Natural killer cell (primary cell): ENCODE measurements around the gene CTAG2. TPM values are rescaled to one million over a fixed set of nuclear protein-coding genes. Genes with fewer than 3 reads are reported as not detected.
"Not testable (repeated sequence)": the region's sequence is repeated elsewhere in the genome, so short reads cannot be mapped to it uniquely, and the experiment has no call there.

ENCODE experiments used
- ATAC-seq, 3 donors: fragments of 150-1000 bp in 2 of 3; fragments of 200-7000 bp in 1 of 3; cut with Tn5 transposase; 1 replicate in 1 of 3; 2 replicates in 2 of 3; pipeline ENCODE4 v1.10.0; 2021; ENCODE audit warnings: mild to moderate bottlenecking in 2 of 3, moderate library complexity in 2 of 3
- DNase-seq, 2 donors: peaks; one replicate each; pipeline versions ENCODE4 v3.0.0 to v3.0.0-alpha.2; 2013 to 2021; ENCODE audit warnings: mixed read lengths in 1 of 2
- H3K27ac ChIP-seq: one replicate; pipeline ENCODE4 v1.5.1; 2013; ENCODE audit warnings: mild to moderate bottlenecking, low read length
- H3K27me3 ChIP-seq: one replicate; pipeline ENCODE4 v1.6.1; 2013; ENCODE audit warnings: low read length; ENCODE audit not compliant: control insufficient read depth, insufficient read depth
- H3K36me3 ChIP-seq: one replicate; pipeline ENCODE4 v1.6.1; 2013; ENCODE audit warnings: low read length; ENCODE audit not compliant: control insufficient read depth, insufficient read depth
- H3K4me1 ChIP-seq: one replicate; pipeline ENCODE4 v1.6.1; 2013; ENCODE audit warnings: low read length; ENCODE audit not compliant: control insufficient read depth, insufficient read depth
- H3K4me3 ChIP-seq: one replicate; pipeline ENCODE4 v1.5.1; 2013; ENCODE audit warnings: low read length
- H3K9me3 ChIP-seq: one replicate; pipeline ENCODE4 v1.6.1; 2013; ENCODE audit warnings: low read length; ENCODE audit not compliant: control insufficient read depth, insufficient read depth
- H3K27ac Mint-ChIP-seq, 2 donors: one replicate each; pipeline ENCODE4 v1.8.0; 2022; ENCODE audit warnings: mild to moderate bottlenecking in 2 of 2, mixed read lengths in 2 of 2, moderate library complexity in 1 of 2
- H3K27me3 Mint-ChIP-seq, 2 donors: one replicate each; pipeline ENCODE4 v1.8.0; 2022; ENCODE audit warnings: low read depth in 2 of 2, mixed read lengths in 2 of 2
- H3K36me3 Mint-ChIP-seq: one replicate; pipeline ENCODE4 v1.8.0; 2022; ENCODE audit warnings: mixed read lengths
- H3K4me1 Mint-ChIP-seq, 2 donors: one replicate each; pipeline ENCODE4 v1.8.0; 2022; ENCODE audit warnings: mixed read lengths in 2 of 2
- H3K4me3 Mint-ChIP-seq: one replicate; pipeline ENCODE4 v1.8.0; 2022; ENCODE audit warnings: mild to moderate bottlenecking, moderate library complexity, mixed read lengths
- H3K9me3 Mint-ChIP-seq, 2 donors: one replicate each; pipeline ENCODE4 v1.8.0; 2022; ENCODE audit warnings: mixed read lengths in 2 of 2
- WGBS: methylation state at CpG from one replicate; pipeline ENCODE4 v1.1.7; 2013; ENCODE audit warnings: missing lambda C conversion rate; ENCODE audit not compliant: insufficient coverage; 5-methylcytosine and 5-hydroxymethylcytosine counted together
- intact Hi-C: fragments of 100-400 bp; cut with micrococcal nuclease; formaldehyde crosslinking; loops from one replicate; pipeline ENCODE4 v1.14.2; 2022
- total RNA-seq, 4 donors: library from RNA; stranded (reverse); fragments of 120-200 nt in 1 of 4; gene quantifications; one replicate each; pipeline versions ENCODE4 v1.2.3 to v1.2.4, GENCODE V29; 2013 to 2022
- TF ChIP-seq, protein P1 (sequence below): fragments of 200-600 bp; IDR thresholded peaks from one replicate; pipeline ENCODE4 v1.8.0; 2022; ENCODE audit warnings: antibody characterized with exemption

CTAG2 gene
- total RNA-seq, 3 donors from 2014 or later (not counting 1 experiment from before 2014, with no cell fraction given) = not detected

DNA sequence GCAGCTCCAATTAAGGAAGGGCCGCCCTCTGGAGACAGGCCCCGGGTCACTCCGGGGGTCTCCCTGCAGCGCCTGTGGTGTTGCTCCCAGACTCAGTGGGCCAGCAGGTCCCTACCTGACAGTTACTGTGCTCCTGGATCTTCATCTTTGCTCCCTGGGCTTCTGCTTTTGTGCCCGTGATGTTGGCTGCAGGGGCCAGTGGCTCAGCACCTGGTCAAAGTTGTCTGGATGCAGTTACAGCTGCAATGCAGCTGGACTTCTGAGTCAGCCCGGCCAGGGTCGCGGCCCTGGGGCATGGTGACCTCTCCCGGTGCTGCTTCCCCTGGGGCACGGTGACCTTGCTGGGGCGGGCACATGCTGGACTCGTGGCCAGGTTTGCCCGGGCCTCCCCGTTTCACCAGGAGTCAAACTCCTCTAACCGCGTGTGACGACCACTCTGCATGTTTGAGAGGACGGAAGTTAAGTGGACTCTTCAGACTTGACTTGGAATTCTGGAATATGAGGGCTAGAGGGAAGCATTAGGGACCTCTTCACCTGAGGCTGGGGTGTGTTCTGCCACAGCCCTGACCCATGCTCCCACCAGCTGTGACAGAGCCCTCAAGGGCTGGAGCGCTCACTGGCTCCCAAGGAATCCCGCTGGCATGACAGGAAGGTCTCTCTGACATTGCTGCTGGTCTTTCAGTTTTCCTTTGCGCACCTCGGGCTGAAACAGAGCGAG is 3.7 kb downstream of the CTAG2 start:
- 82% methylated on average over 23 of the region's 23 CpGs for WGBS
- no peaks in the 10 kb centered on the region for H3K27me3 ChIP-seq
- Mint-ChIP-seq H3K9me3 (no peaks in the 10 kb centered on the region), H3K27ac (no peak overlapping the region), H3K4me3 (no peak overlapping the region), H3K27me3 (no peaks in the 10 kb centered on the region), H3K36me3 (no peaks in the 10 kb centered on the region), H3K4me1 (peaks cover 3 to 5% of the 10 kb centered on the region in 2 donors)
- ATAC-seq = no peak
- H3K36me3 ChIP-seq = no peaks in the 10 kb centered on the region
- TF ChIP-seq, protein P1, sequence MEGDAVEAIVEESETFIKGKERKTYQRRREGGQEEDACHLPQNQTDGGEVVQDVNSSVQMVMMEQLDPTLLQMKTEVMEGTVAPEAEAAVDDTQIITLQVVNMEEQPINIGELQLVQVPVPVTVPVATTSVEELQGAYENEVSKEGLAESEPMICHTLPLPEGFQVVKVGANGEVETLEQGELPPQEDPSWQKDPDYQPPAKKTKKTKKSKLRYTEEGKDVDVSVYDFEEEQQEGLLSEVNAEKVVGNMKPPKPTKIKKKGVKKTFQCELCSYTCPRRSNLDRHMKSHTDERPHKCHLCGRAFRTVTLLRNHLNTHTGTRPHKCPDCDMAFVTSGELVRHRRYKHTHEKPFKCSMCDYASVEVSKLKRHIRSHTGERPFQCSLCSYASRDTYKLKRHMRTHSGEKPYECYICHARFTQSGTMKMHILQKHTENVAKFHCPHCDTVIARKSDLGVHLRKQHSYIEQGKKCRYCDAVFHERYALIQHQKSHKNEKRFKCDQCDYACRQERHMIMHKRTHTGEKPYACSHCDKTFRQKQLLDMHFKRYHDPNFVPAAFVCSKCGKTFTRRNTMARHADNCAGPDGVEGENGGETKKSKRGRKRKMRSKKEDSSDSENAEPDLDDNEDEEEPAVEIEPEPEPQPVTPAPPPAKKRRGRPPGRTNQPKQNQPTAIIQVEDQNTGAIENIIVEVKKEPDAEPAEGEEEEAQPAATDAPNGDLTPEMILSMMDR = no peak
- DNase-seq = no peak
- no peak overlapping the region for H3K27ac ChIP-seq
- H3K4me3 ChIP-seq = no peak overlapping the region
- H3K4me1 ChIP-seq = no peaks in the 10 kb centered on the region
- no peaks in the 10 kb centered on the region for H3K9me3 ChIP-seq
- intact Hi-C loops = no loop called here

GRCh38 chrX:154648931-154649330 is 4.4 kb downstream of the CTAG2 start:
- no peaks in the 10 kb centered on the region for H3K9me3 Mint-ChIP-seq
- DNase-seq (no peak), ATAC-seq (no peak)
- Histone ChIP-seq H3K27ac (no peak overlapping the region), H3K4me1 (no peaks in the 10 kb centered on the region), H3K9me3 (no peaks in the 10 kb centered on the region), H3K4me3 (no peak overlapping the region), H3K27me3 (no peaks in the 10 kb centered on the region), H3K36me3 (no peaks in the 10 kb centered on the region)
- no peaks in the 10 kb centered on the region for H3K4me1 Mint-ChIP-seq
- intact Hi-C loops = no loop called here
- H3K27ac Mint-ChIP-seq = no peak overlapping the region
- TF ChIP-seq, protein P1 = no peak
- H3K4me3 Mint-ChIP-seq = no peak overlapping the region
- H3K27me3 Mint-ChIP-seq = no peaks in the 10 kb centered on the region
- no peaks in the 10 kb centered on the region for H3K36me3 Mint-ChIP-seq
- 89% methylated on average over 8 of the region's 15 CpGs for WGBS

DNA sequence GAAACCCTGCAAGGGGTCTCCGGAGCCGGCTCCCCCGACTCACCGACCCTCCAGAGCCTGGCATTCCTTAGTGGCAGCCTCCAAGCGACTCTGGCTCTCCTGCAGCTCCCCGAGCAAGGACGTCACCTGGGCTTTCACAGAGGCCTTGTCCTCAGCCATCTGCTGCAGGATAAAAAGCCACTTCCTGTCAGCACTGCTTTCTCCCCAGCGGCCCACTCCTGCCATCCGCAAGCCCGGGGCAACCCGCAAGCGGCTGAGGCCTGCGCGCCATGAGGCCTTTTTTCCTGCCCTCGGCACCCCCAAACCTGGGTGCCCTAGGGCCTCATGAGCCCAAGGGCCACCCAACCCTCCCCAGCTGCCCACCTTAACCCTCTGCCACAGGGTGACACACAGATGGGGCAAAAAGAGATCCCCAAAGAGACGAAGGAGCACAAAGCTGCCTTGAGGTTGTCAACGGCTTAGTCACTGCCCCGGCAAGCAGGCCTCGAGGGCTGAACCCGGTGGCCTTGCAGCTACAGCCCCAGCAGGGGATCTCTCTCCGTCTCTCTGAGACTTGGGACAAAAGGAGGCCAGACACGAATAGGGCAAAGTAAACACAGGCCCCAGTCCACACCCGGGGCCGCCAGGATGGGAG is 7.5 kb downstream of the CTAG2 start:
- no CpG with 5 or more reads among the region's 24 CpGs for WGBS
- H3K27ac ChIP-seq, H3K4me1 ChIP-seq, DNase-seq, intact Hi-C loops, H3K4me3 Mint-ChIP-seq, H3K4me3 ChIP-seq, H3K9me3 Mint-ChIP-seq, H3K36me3 ChIP-seq, H3K27me3 Mint-ChIP-seq, H3K4me1 Mint-ChIP-seq, H3K27me3 ChIP-seq, H3K9me3 ChIP-seq, H3K36me3 Mint-ChIP-seq, H3K27ac Mint-ChIP-seq: not testable (repeated sequence)
- peak; percentile 68 to 72 (median 72) for ATAC-seq

GRCh38 chrX:154643708-154644107 is 9.7 kb downstream of the CTAG2 start:
- ATAC-seq = peak in 2 of 3 donors; percentile 25 to 36
- H3K9me3 Mint-ChIP-seq, H3K27ac Mint-ChIP-seq, H3K9me3 ChIP-seq, H3K4me3 Mint-ChIP-seq, H3K4me1 Mint-ChIP-seq, H3K4me3 ChIP-seq, DNase-seq, H3K27me3 Mint-ChIP-seq, intact Hi-C loops, H3K27ac ChIP-seq, H3K36me3 ChIP-seq, H3K4me1 ChIP-seq, H3K27me3 ChIP-seq, H3K36me3 Mint-ChIP-seq: not testable (repeated sequence)
- no CpG with 5 or more reads among the region's 31 CpGs for WGBS

GRCh38 chrX:154641740-154642139 is 11.6 kb downstream of the CTAG2 start:
- H3K36me3 ChIP-seq, ATAC-seq, H3K27ac Mint-ChIP-seq, DNase-seq, H3K36me3 Mint-ChIP-seq, intact Hi-C loops, H3K9me3 Mint-ChIP-seq, H3K27me3 ChIP-seq, H3K27ac ChIP-seq, H3K9me3 ChIP-seq, H3K4me1 ChIP-seq, H3K4me1 Mint-ChIP-seq, H3K4me3 ChIP-seq, H3K4me3 Mint-ChIP-seq, H3K27me3 Mint-ChIP-seq: not testable (repeated sequence)
- no CpG with 5 or more reads among the region's 10 CpGs for WGBS

- H3K4me3 ChIP-seq, H3K4me1 ChIP-seq, H3K27ac ChIP-seq, H3K27me3 ChIP-seq, H3K36me3 ChIP-seq, intact Hi-C loops, H3K27ac Mint-ChIP-seq, H3K27me3 Mint-ChIP-seq, H3K9me3 ChIP-seq, H3K36me3 Mint-ChIP-seq, H3K9me3 Mint-ChIP-seq, H3K4me3 Mint-ChIP-seq, DNase-seq, ATAC-seq, H3K4me1 Mint-ChIP-seq: not testable (repeated sequence)
- WGBS = no CpG with 5 or more reads among the region's 11 CpGs
Observed at GRCh38 chrX:154633661-154634060, 19.7 kb downstream of the CTAG2 start.
